Activated CD8-positive, alpha-beta T cell treated with anti-CD3 and anti-CD28 coated beads for 36 hours (primary cell): ENCODE results near the gene ZPBP2. TPM values are rescaled to one million over a fixed set of nuclear protein-coding genes. Genes with fewer than 3 reads are reported as not detected.

Experiments used
- ATAC-seq: fragments of 200-7000 bp; cut with Tn5 transposase; one replicate; pipeline ENCODE4 v1.10.0; 2021; ENCODE audit warnings: mild to moderate bottlenecking, moderate library complexity
- CTCF ChIA-PET: fragments of 350-600 bp; sonication (Branson Sonifier 250); formaldehyde crosslinking; loops from one replicate; lab custom pipeline; 2021; ENCODE audit warnings: antibody characterized with exemption; lab: Charles Lee
- POLR2A ChIA-PET: fragments of 350-600 bp; sonication (Branson Sonifier 250); formaldehyde crosslinking; loops from one replicate; lab custom pipeline; 2021; ENCODE audit warnings: antibody characterized with exemption; lab: Charles Lee
- DNase-seq: peaks from one replicate; pipeline ENCODE4 v3.0.0-alpha.2; 2020
- H3K27ac Mint-ChIP-seq: one replicate; pipeline ENCODE4 v1.8.0; 2021; ENCODE audit warnings: mild to moderate bottlenecking, mixed read lengths
- H3K27me3 Mint-ChIP-seq: one replicate; pipeline ENCODE4 v1.8.0; 2021; ENCODE audit warnings: mixed read lengths
- H3K36me3 Mint-ChIP-seq: one replicate; pipeline ENCODE4 v1.8.0; 2021; ENCODE audit warnings: low read depth, mixed read lengths
- H3K4me1 Mint-ChIP-seq: one replicate; pipeline ENCODE4 v1.8.0; 2021; ENCODE audit warnings: low read depth, mixed read lengths
- H3K4me3 Mint-ChIP-seq: one replicate; pipeline ENCODE4 v1.8.0; 2021; ENCODE audit warnings: mild to moderate bottlenecking, moderate library complexity, mixed read lengths
- H3K9me3 Mint-ChIP-seq: one replicate; pipeline ENCODE4 v1.8.0; 2021; ENCODE audit warnings: mixed read lengths
- intact Hi-C: fragments of 100-400 bp; cut with micrococcal nuclease; formaldehyde crosslinking; loops from one replicate; pipeline ENCODE4 v1.10.0; 2022
- total RNA-seq, 2 experiments: library from RNA; stranded (reverse); gene quantifications; one replicate each; pipeline ENCODE4 v1.2.3, GENCODE V29; 2021
- TF ChIP-seq, protein P1 (sequence below): fragments of 200-600 bp; IDR thresholded peaks from one replicate; pipeline ENCODE4 v1.8.0; 2022; ENCODE audit warnings: antibody characterized with exemption, mild to moderate bottlenecking

The ZPBP2 gene
- total RNA-seq, 2 experiments from 2014 or later = not detected

DNA sequence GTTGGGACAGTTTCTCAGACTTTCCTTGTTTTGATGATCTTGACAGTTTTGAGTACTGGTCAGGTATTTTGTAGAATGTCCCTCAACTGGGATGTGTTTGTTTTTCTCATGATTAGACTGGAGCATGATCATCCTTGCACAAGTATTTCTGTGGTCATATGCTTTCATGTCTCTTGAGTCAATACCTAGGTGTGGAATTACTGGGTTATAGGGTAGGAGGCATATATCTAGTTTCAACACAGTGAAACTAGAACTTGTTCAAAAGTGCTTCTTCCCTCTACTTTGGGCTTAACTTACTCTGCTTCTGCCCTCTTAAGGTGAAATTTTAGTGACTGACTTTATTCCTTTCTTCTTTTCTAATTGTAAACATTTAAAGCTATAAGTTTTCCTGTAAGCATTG, 34.0 kb upstream of the ZPBP2 start:
- intact Hi-C loops = no loop called here
- ChIA-PET POLR2A (interaction anchor here (1.2 to 1.8 kb wide), 3 partner anchors 11 to 58 kb away, joined by 3 to 5 read pairs (median 4); no protein-coding TSS in a partner anchor), CTCF (interaction anchor here (0.8 to 1.5 kb wide), 6 partner anchors 15 to 286 kb away, joined by 3 to 4 read pairs (median 4); no protein-coding TSS in a partner anchor)
- Mint-ChIP-seq H3K36me3 (peaks cover 63% of the 10 kb centered on the region), H3K27ac (peak overlapping the region; percentile 30), H3K4me1 (peaks cover 40% of the 10 kb centered on the region), H3K4me3 (no peak overlapping the region), H3K27me3 (no peaks in the 10 kb centered on the region), H3K9me3 (peaks cover 18% of the 10 kb centered on the region)
- ATAC-seq (peak; percentile 64), DNase-seq (no peak)
- TF ChIP-seq, protein P1, sequence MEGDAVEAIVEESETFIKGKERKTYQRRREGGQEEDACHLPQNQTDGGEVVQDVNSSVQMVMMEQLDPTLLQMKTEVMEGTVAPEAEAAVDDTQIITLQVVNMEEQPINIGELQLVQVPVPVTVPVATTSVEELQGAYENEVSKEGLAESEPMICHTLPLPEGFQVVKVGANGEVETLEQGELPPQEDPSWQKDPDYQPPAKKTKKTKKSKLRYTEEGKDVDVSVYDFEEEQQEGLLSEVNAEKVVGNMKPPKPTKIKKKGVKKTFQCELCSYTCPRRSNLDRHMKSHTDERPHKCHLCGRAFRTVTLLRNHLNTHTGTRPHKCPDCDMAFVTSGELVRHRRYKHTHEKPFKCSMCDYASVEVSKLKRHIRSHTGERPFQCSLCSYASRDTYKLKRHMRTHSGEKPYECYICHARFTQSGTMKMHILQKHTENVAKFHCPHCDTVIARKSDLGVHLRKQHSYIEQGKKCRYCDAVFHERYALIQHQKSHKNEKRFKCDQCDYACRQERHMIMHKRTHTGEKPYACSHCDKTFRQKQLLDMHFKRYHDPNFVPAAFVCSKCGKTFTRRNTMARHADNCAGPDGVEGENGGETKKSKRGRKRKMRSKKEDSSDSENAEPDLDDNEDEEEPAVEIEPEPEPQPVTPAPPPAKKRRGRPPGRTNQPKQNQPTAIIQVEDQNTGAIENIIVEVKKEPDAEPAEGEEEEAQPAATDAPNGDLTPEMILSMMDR = no peak

DNA sequence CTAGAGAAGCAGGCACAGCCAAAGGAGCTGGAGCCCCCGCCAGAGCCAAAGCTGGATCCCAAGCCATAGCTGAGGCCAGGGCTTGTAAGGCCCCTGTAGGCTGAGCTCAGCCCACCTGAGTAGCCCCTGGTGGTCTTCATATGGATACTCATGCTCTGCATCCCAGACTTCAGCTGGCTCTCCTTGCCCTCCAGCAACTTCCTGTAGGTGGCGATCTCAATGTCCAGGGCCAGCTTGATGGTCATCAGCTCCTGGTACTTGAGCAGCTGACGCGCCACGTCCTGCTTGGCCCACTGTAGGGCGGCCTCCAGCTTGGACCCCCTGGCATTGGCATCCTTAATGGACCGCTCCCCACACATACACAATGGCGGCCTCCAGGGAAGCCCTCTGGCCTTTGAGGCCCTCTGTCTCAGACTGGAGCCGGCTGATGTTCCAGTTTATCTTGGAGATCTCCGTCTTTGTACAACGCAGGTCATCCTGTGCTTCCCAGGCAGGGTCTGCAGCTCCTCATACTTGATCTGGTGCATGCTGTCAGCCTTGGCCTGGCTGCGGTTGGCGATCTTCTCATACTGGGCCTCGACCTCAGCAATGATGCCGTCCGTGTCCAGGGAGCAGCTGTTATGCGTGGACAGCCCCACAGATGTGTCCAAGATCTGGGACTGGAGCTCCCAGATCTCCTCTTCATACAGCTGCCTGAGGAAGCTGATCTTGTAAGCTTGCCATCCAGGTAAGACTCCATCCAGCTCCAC, 32.8 kb upstream of the ZPBP2 start:
- TF ChIP-seq, protein P1 = peak; percentile 2
- Mint-ChIP-seq H3K9me3 (peaks cover 21% of the 10 kb centered on the region), H3K4me3 (no peak overlapping the region), H3K27ac (no peak overlapping the region), H3K36me3 (peaks cover 67% of the 10 kb centered on the region), H3K27me3 (no peaks in the 10 kb centered on the region), H3K4me1 (peaks cover 37% of the 10 kb centered on the region)
- ATAC-seq (no peak), DNase-seq (no peak)
- POLR2A ChIA-PET = interaction anchor here (0.6 to 1.9 kb wide), 6 partner anchors 8 to 60 kb away, joined by 3 to 5 read pairs (median 4); no protein-coding TSS in a partner anchor
- CTCF ChIA-PET = interaction anchor here (0.9 to 1.5 kb wide), 9 partner anchors 12 to 288 kb away, joined by 3 to 8 read pairs (median 3); no protein-coding TSS in a partner anchor
- intact Hi-C loops = no loop called here

GRCh38 chr17:39836117-39836516, 31.9 kb upstream of the ZPBP2 start:
- TF ChIP-seq, protein P1 = no peak
- intact Hi-C loops = no loop called here
- H3K27ac Mint-ChIP-seq = no peak overlapping the region
- no peaks in the 10 kb centered on the region for H3K27me3 Mint-ChIP-seq
- H3K36me3 Mint-ChIP-seq = peaks cover 70% of the 10 kb centered on the region
- H3K4me1 Mint-ChIP-seq = peaks cover 38% of the 10 kb centered on the region
- CTCF ChIA-PET = interaction anchor here (0.9 to 1.5 kb wide), 2 partner anchors 11 to 15 kb away, joined by 3 to 8 read pairs; no protein-coding TSS in a partner anchor
- DNase-seq = no peak
- no peak for ATAC-seq
- POLR2A ChIA-PET = interaction anchor here (0.6 to 1.9 kb wide), 3 partner anchors 7 to 20 kb away, joined by 3 to 5 read pairs (median 3); no protein-coding TSS in a partner anchor
- H3K9me3 Mint-ChIP-seq = peaks cover 21% of the 10 kb centered on the region
- no peak overlapping the region for H3K4me3 Mint-ChIP-seq

GRCh38 chr17:39838057-39838456, 29.9 kb upstream of the ZPBP2 start:
- Mint-ChIP-seq H3K4me1 (peaks cover 44% of the 10 kb centered on the region), H3K27me3 (no peaks in the 10 kb centered on the region), H3K36me3 (peaks cover 76% of the 10 kb centered on the region), H3K9me3 (peaks cover 21% of the 10 kb centered on the region), H3K4me3 (no peak overlapping the region), H3K27ac (no peak overlapping the region)
- ATAC-seq (no peak), DNase-seq (no peak)
- TF ChIP-seq, protein P1 = no peak
- intact Hi-C loops = no loop called here
- POLR2A ChIA-PET = interaction anchor here (1.0 to 2.2 kb wide), 3 partner anchors 13 to 30 kb away, joined by 3 to 5 read pairs (median 5); no protein-coding TSS in a partner anchor
- CTCF ChIA-PET = interaction anchor here (1.1 kb wide), 1 partner anchor 10 kb away, joined by 3 read pairs; no protein-coding TSS in a partner anchor
